Measurements from ENCODE around the gene CTBP2. TPM values are rescaled to one million over a fixed set of nuclear protein-coding genes. Genes with fewer than 3 reads are reported as not detected.

The CTBP2 gene
- total RNA-seq, 2 experiments from 2014 or later: 0.17 TPM; not detected in 1

GRCh38 chr10:125068406-125068805 lies 92.0 kb downstream of the CTBP2 start:
- H3K36me3 Mint-ChIP-seq (ENCODE audit: low read depth): no peaks in the 10 kb centered on the region
- Histone ChIP-seq H3K9me3 (ENCODE audit: control insufficient read depth in 1 of 2, insufficient read depth in 1 of 2, low read length in 2 of 2) (no peaks in the 10 kb centered on the region), H3K27me3 (ENCODE audit: control insufficient read depth in 1 of 2, insufficient read depth in 2 of 2, low read length in 2 of 2) (no peaks in the 10 kb centered on the region), H3K36me3 (ENCODE audit: insufficient read depth, low read length) (no peaks in the 10 kb centered on the region), H3K4me1 (ENCODE audit: insufficient read depth, low read length) (peaks cover 12% of the 10 kb centered on the region), H3K4me3 (ENCODE audit: low read length) (no peak overlapping the region), H3K27ac (ENCODE audit: low read depth in 1 of 2, low read length in 2 of 2) (no peak overlapping the region)
- H3K27me3 Mint-ChIP-seq: no peaks in the 10 kb centered on the region
- H3K4me1 Mint-ChIP-seq (ENCODE audit: low read depth): peaks cover 14% of the 10 kb centered on the region
- DNase-seq (no peak), ATAC-seq (ENCODE audit: poor library complexity) (no peak)
- H3K27ac Mint-ChIP-seq: no peak overlapping the region
- H3K9me3 Mint-ChIP-seq: no peaks in the 10 kb centered on the region
- TF ChIP-seq CTCF (IDR thresholded peaks at IDR 0.05): no peak
- no peak overlapping the region for H3K4me3 Mint-ChIP-seq
- intact Hi-C loops (cut with DNase I, micrococcal nuclease): no loop called here
- ChIA-PET CTCF (no interaction called here), POLR2A (no interaction called here)

- DNase-seq (no peak), ATAC-seq (ENCODE audit: poor library complexity) (no peak)
- Mint-ChIP-seq H3K4me3 (no peak overlapping the region), H3K27me3 (no peaks in the 10 kb centered on the region), H3K27ac (no peak overlapping the region), H3K4me1 (ENCODE audit: low read depth) (peaks cover 14% of the 10 kb centered on the region), H3K9me3 (no peaks in the 10 kb centered on the region), H3K36me3 (ENCODE audit: low read depth) (no peaks in the 10 kb centered on the region)
- H3K27me3 ChIP-seq (ENCODE audit: control insufficient read depth in 1 of 2, insufficient read depth in 2 of 2, low read length in 2 of 2): no peaks in the 10 kb centered on the region
- H3K27ac ChIP-seq (ENCODE audit: low read depth in 1 of 2, low read length in 2 of 2): no peak overlapping the region
- no peak overlapping the region for H3K4me3 ChIP-seq (ENCODE audit: low read length)
- H3K9me3 ChIP-seq (ENCODE audit: control insufficient read depth in 1 of 2, insufficient read depth in 1 of 2, low read length in 2 of 2): no peaks in the 10 kb centered on the region
- peaks cover 12% of the 10 kb centered on the region for H3K4me1 ChIP-seq (ENCODE audit: insufficient read depth, low read length)
- no peak for TF ChIP-seq CTCF (IDR thresholded peaks at IDR 0.05)
- intact Hi-C loops (cut with DNase I, micrococcal nuclease): no loop called here
- ChIA-PET POLR2A (no interaction called here), CTCF (no interaction called here)
- no peaks in the 10 kb centered on the region for H3K36me3 ChIP-seq (ENCODE audit: insufficient read depth, low read length)
Measured at GRCh38 chr10:125067764-125068163, 92.6 kb downstream of the CTBP2 start.

GRCh38 chr10:125066764-125067450 lies 93.5 kb downstream of the CTBP2 start:
- ChIA-PET CTCF (no interaction called here), POLR2A (no interaction called here)
- no peaks in the 10 kb centered on the region for H3K36me3 Mint-ChIP-seq (ENCODE audit: low read depth)
- intact Hi-C loops (cut with DNase I, micrococcal nuclease): no loop called here
- no peaks in the 10 kb centered on the region for H3K36me3 ChIP-seq (ENCODE audit: insufficient read depth, low read length)
- no peak for TF ChIP-seq CTCF (IDR thresholded peaks at IDR 0.05)
- ATAC-seq (ENCODE audit: poor library complexity): no peak
- H3K27ac ChIP-seq (ENCODE audit: low read depth in 1 of 2, low read length in 2 of 2): no peak overlapping the region
- no peaks in the 10 kb centered on the region for H3K9me3 ChIP-seq (ENCODE audit: control insufficient read depth in 1 of 2, insufficient read depth in 1 of 2, low read length in 2 of 2)
- H3K4me1 Mint-ChIP-seq (ENCODE audit: low read depth): peaks cover 14% of the 10 kb centered on the region
- DNase-seq: no peak
- no peaks in the 10 kb centered on the region for H3K27me3 Mint-ChIP-seq
- H3K4me1 ChIP-seq (ENCODE audit: insufficient read depth, low read length): peaks cover 12% of the 10 kb centered on the region
- H3K4me3 Mint-ChIP-seq: no peak overlapping the region
- no peaks in the 10 kb centered on the region for H3K9me3 Mint-ChIP-seq
- H3K4me3 ChIP-seq (ENCODE audit: low read length): no peak overlapping the region
- no peaks in the 10 kb centered on the region for H3K27me3 ChIP-seq (ENCODE audit: control insufficient read depth in 1 of 2, insufficient read depth in 2 of 2, low read length in 2 of 2)
- H3K27ac Mint-ChIP-seq: no peak overlapping the region

Measured in CD4-positive, alpha-beta T cell (primary cell).